Ishikawa (cell line): ENCODE measurements around the gene PAPPA.

Experiments used
- CEBPB ChIP-seq: IDR thresholded peaks from 2 replicates; pipeline ENCODE4 v1.6.1; 2012
- CREB1 ChIP-seq: IDR thresholded peaks from 2 replicates; pipeline ENCODE4 v1.6.1; 2012; ENCODE audit warnings: low read depth
- EGR1 ChIP-seq: IDR thresholded peaks from 2 replicates; pipeline ENCODE4 v1.6.1; 2012
- EP300 ChIP-seq: IDR thresholded peaks from 2 replicates; pipeline ENCODE4 v1.6.1; 2012; ENCODE audit warnings: borderline replicate concordance
- FOXM1 ChIP-seq: IDR thresholded peaks from 2 replicates; pipeline ENCODE4 v1.6.1; 2012; ENCODE audit warnings: low read depth, borderline replicate concordance
- NFIC ChIP-seq: IDR thresholded peaks from 2 replicates; pipeline ENCODE4 v1.6.1; 2012
- RAD21 ChIP-seq: IDR thresholded peaks from 2 replicates; pipeline ENCODE4 v1.6.1; 2012; ENCODE audit warnings: low read depth
- TAF1 ChIP-seq: IDR thresholded peaks from 2 replicates; pipeline ENCODE4 v1.6.1; 2012; ENCODE audit warnings: low read depth, mild to moderate bottlenecking
- TCF12 ChIP-seq: IDR thresholded peaks from 2 replicates; pipeline ENCODE4 v1.6.1; 2012; ENCODE audit warnings: low read depth
- TEAD4 ChIP-seq: IDR thresholded peaks from 2 replicates; pipeline ENCODE4 v1.6.1; 2012
- YY1 ChIP-seq: IDR thresholded peaks from 2 replicates; pipeline ENCODE4 v1.6.1; 2012; ENCODE audit warnings: low read depth
- ZBTB7A ChIP-seq: IDR thresholded peaks from 2 replicates; pipeline ENCODE4 v1.6.1; 2012; ENCODE audit warnings: low read depth
- TF ChIP-seq, protein P1 (sequence below): IDR thresholded peaks from 2 replicates; pipeline ENCODE4 v1.6.1; 2012
- TF ChIP-seq, protein P2 (sequence below): IDR thresholded peaks from 2 replicates; pipeline ENCODE4 v1.6.1; 2012
- TF ChIP-seq, protein P3 (sequence below): IDR thresholded peaks from 2 replicates; pipeline ENCODE4 v1.6.1; 2012; ENCODE audit warnings: low read depth, mild to moderate bottlenecking

The PAPPA gene

DNA sequence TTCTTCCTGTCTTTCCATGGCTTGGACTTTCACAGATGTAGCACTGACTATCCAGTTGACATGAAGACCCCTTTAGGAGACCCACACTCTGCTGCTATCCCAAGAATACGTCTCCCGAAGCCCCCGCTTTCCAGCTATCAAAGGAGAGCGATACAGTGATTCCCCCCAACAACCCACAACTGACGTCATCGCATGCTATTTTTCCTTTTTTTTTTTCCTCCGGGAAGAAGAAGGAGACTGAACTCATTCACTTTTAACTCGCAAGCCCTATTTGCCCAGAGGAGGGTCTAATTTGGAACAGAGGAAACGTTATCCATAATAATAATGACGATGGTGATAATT, 2.1 kb downstream of the PAPPA start:
- TF ChIP-seq, protein P1, sequence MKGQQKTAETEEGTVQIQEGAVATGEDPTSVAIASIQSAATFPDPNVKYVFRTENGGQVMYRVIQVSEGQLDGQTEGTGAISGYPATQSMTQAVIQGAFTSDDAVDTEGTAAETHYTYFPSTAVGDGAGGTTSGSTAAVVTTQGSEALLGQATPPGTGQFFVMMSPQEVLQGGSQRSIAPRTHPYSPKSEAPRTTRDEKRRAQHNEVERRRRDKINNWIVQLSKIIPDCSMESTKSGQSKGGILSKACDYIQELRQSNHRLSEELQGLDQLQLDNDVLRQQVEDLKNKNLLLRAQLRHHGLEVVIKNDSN = no peak
- TF ChIP-seq EP300 (no peak), ZBTB7A (no peak), RAD21 (no peak), YY1 (no peak), NFIC (no peak), TCF12 (no peak)
- TF ChIP-seq, protein P2, sequence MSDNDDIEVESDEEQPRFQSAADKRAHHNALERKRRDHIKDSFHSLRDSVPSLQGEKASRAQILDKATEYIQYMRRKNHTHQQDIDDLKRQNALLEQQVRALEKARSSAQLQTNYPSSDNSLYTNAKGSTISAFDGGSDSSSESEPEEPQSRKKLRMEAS = no peak

DNA sequence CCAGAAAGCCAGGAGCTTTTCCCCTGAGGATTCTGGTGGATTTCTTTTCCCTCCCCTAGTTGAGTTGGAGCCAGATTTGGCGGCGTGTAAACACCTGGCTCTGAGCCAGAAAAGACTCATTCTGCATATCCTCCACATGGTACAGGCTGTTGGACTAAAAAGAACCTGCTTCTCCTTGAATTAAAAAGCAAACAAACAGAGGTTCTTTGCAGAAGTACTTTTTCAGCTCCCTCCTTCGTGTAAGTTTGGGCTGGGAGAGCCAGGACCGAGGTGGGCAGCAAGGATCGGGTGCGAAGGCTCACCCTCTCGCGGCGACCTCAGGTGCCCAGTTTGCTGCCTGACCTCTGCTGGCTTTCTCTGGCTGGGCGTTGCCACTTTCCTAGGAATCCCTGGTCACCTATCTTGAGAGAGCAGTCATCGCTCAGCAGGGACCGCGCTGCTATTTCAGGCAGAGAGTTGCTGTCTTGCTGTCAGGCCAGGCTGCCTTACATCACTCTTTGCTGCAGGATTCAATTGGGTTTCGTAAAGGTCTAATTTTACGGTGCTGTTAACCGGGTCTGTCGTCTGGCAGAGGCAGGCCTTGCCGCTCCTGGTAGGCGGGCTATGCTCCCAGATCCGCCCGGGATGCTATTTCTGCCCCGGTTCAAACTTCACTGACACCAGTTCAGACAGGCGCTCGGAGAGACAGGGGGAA, 3.2 kb downstream of the PAPPA start:
- TF ChIP-seq YY1 (no peak), NFIC (0 out of 2 replicates have a peak, but pooled peaks have one; percentile 32)

DNA sequence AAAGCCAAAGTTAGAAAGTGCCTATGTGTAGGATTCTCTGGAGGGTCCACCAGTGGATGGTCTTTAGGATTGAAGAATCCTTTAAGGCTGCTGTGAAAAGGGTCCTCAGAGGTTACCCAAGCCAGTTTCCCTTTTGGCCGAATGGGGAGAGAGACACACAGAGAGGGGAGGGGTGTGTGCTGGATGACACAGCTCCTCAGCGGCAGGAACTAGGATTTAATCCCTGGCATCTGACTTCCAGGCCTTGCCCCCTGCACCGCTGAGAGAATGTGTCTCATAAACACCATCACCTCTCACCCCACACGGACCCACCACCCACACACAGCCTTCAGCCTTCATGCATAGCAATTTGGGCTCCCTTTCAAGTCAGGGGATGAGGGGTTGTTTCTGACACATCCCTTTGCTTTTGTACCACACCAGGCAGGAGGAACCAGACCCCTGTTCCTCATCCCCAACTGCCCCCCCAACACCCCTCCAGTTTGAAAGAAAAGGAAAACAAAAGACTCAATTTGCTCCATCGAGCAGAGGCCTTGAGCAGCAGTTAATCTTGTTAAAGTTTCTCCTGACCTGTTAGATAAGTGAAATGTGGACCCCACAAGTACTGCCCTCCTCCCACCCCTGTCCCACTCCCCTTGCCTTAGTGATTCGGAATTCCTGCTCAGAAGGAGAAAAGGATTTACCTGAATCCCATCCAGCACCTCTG, 4.0 kb downstream of the PAPPA start:
- TF ChIP-seq, protein P3, sequence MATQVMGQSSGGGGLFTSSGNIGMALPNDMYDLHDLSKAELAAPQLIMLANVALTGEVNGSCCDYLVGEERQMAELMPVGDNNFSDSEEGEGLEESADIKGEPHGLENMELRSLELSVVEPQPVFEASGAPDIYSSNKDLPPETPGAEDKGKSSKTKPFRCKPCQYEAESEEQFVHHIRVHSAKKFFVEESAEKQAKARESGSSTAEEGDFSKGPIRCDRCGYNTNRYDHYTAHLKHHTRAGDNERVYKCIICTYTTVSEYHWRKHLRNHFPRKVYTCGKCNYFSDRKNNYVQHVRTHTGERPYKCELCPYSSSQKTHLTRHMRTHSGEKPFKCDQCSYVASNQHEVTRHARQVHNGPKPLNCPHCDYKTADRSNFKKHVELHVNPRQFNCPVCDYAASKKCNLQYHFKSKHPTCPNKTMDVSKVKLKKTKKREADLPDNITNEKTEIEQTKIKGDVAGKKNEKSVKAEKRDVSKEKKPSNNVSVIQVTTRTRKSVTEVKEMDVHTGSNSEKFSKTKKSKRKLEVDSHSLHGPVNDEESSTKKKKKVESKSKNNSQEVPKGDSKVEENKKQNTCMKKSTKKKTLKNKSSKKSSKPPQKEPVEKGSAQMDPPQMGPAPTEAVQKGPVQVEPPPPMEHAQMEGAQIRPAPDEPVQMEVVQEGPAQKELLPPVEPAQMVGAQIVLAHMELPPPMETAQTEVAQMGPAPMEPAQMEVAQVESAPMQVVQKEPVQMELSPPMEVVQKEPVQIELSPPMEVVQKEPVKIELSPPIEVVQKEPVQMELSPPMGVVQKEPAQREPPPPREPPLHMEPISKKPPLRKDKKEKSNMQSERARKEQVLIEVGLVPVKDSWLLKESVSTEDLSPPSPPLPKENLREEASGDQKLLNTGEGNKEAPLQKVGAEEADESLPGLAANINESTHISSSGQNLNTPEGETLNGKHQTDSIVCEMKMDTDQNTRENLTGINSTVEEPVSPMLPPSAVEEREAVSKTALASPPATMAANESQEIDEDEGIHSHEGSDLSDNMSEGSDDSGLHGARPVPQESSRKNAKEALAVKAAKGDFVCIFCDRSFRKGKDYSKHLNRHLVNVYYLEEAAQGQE = no peak
- TF ChIP-seq EGR1 (no peak), TAF1 (no peak), RAD21 (no peak), FOXM1 (no peak), NFIC (no peak), EP300 (no peak), CEBPB (no peak), TCF12 (no peak), CREB1 (no peak), YY1 (no peak), TEAD4 (no peak), ZBTB7A (no peak)
- TF ChIP-seq, protein P2 = no peak
- TF ChIP-seq, protein P1 = no peak

DNA sequence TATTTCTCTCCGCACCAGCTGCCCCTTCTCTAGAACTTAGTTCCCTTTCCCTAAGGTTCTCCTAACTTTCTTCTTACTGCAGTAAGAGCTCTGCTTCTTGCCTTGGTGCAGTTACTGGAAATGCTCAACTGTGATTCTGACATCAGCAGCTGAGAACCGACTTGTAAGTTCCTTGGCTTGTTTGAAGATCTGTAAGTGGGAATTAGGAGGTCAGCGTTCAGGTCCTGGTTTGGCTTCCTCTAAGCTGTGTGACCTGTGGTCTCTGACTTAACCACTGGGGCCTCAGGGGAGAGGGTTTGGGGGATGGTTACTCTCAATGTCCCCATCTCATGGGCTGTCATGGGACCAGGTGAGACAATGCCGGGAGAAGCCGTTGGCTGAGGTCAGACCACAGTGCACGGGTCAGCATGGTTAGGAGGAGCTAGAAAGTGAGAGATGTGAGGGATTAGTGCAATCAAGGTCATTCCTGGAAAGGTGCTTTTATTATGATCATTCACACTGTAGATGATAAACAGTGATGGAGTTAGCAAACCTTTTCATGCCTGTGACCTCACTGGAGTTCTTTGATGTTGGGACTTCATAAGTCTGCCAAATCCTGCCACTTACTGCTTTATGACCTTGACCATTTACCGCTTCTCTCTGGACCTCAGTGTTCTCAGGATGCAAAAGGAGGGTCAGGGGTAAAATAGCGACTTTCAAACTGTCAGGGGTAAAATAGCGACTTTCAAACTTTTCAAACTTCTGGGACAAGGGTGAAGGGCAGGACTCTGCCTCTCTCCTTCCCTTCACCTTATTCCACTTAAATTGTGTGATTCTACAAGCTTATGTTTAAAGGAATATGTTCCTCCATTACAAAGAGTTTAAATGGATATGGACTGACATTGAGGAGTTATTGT, 7.3 kb downstream of the PAPPA start:
- no peak for TF ChIP-seq RAD21
- no peak for TF ChIP-seq EGR1
- TF ChIP-seq, protein P2 = no peak
- TF ChIP-seq, protein P3 = no peak
- no peak for TF ChIP-seq ZBTB7A
- TF ChIP-seq CEBPB = no peak
- TF ChIP-seq FOXM1 = no peak
- TF ChIP-seq TCF12 = no peak

DNA sequence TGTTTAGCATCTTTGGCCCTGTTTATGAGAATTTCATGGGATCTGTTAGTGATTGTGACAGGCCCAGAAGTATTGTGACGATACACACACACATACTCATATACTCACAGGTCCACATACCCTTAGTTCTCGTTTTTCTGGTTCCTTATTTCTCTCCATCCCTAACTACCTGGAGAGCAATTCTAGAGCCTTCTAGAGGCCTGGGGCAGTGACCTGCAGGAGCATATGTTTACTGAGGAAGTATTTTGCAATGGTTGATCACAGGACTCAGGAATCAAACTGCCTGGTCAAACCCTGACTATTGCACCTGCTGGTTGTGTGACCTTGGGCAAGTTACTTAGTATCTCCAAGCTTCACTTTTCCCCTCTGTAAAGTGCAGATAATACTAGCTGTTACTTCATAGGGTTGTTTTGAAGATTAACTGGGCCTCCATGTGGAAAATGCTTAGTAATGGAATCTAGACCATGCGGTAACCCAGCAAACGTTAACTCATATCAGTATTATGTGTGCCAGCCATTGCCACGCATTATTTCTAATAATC, 8.7 kb downstream of the PAPPA start:
- TF ChIP-seq FOXM1 (no peak), CREB1 (no peak), TAF1 (no peak), NFIC (no peak), EP300 (no peak), EGR1 (no peak), RAD21 (no peak), TEAD4 (no peak), YY1 (no peak), ZBTB7A (no peak)
- TF ChIP-seq, protein P2 = no peak
- TF ChIP-seq, protein P3 = no peak
